Measurements from ENCODE around the gene CHRNA1. TPM values are rescaled to one million over a fixed set of nuclear protein-coding genes. Genes with fewer than 3 reads are reported as not detected.

The CHRNA1 gene
- total and polyA plus RNA-seq, 10 of the 15 experiments (the other 5 are each of a cell fraction or from before 2014, with no cell fraction given), result 0.05 to 0.14 TPM; not detected in 8

GRCh38 chr2:174726212-174726611, 38.1 kb downstream of the CHRNA1 start:
- Histone ChIP-seq H3K9me3 (replicated peaks; ENCODE audit: control insufficient read depth, insufficient read depth, low read length) (no peaks in the 10 kb centered on the region), H3K79me2 (ENCODE audit: control insufficient read depth, insufficient read depth, low read length) (no peaks in the 10 kb centered on the region), H3K36me3 (ENCODE audit: control insufficient read depth in 2 of 2, insufficient read depth in 2 of 2, low read length in 1 of 2) (no peaks in the 10 kb centered on the region), H3K27ac (ENCODE audit: control insufficient read depth, insufficient read depth) (no peak overlapping the region), H3K27me3 (replicated peaks in 1 of 2; ENCODE audit: control insufficient read depth in 2 of 2, insufficient read depth in 2 of 2, low read length in 1 of 2) (peaks cover 9 to 12% of the 10 kb centered on the region in 2 experiments), H3K4me3 (no peak overlapping the region), H4K20me1 (ENCODE audit: control insufficient read depth, insufficient read depth) (no peaks in the 10 kb centered on the region), H3K9ac (ENCODE audit: control insufficient read depth, insufficient read depth, low read length) (no peak overlapping the region), H2AFZ (ENCODE audit: control insufficient read depth, low read depth, low read length) (no peak overlapping the region), H3K4me1 (ENCODE audit: control insufficient read depth, insufficient read depth, low read length) (no peaks in the 10 kb centered on the region), H3K4me2 (ENCODE audit: control insufficient read depth, insufficient read depth) (no peak overlapping the region)
- 24% methylated on average over 4 of the region's 4 CpGs for WGBS (ENCODE audit: insufficient coverage, insufficient replicate concordance, low lambda C conversion rate, missing lambda C conversion rate)
- no TSS peak for BruUV-seq (replicated peaks)
- ChIA-PET CTCF (interaction anchor here (0.6 to 2.2 kb wide), 5 partner anchors 23 to 1122 kb away, joined by 3 to 6 read pairs (median 4); no protein-coding TSS in a partner anchor), POLR2A (no interaction called here), SMC1A (ENCODE audit: uncharacterized antibody, unreplicated experiment) (interaction anchor here (1.2 kb wide), 1 partner anchor 14 kb away, joined by 3 read pairs; no protein-coding TSS in a partner anchor), RAD21 (ENCODE audit: unreplicated experiment) (no interaction called here)
- no peak for ATAC-seq
- in situ Hi-C loops (cut with MboI) (no loop called here), intact Hi-C loops (cut with micrococcal nuclease; ENCODE audit: unreplicated experiment) (no loop called here)
- FAIRE-seq, result no peak
- no peak for DNase-seq (ENCODE audit: low read depth, low spot score)
- TF ChIP-seq ZNF687 (IDR thresholded peaks at IDR 0.05), result no peak
- TF ChIP-seq BCLAF1 (IDR thresholded peaks at IDR 0.05), result no peak
- TF ChIP-seq HSF1 (IDR thresholded peaks at IDR 0.05; ENCODE audit: low read depth, low read length), result no peak
- no peak for TF ChIP-seq NRF1 (conservative IDR thresholded peaks at IDR 0.05; ENCODE audit: low read depth, low read length)
- TF ChIP-seq HDGF (IDR thresholded peaks at IDR 0.05), result no peak
- TF ChIP-seq RB1 (IDR thresholded peaks at IDR 0.05; ENCODE audit: borderline replicate concordance), result no peak
- no peak for TF ChIP-seq EP300 (IDR thresholded peaks at IDR 0.05; ENCODE audit: borderline replicate concordance in 1 of 2, control insufficient read depth in 1 of 2, low read depth in 2 of 2, low read length in 2 of 2)
- no peak for TF ChIP-seq POLR2AphosphoS5 (IDR thresholded peaks at IDR 0.05; ENCODE audit: low read length)
- TF ChIP-seq SREBF2 (IDR thresholded peaks at IDR 0.05; ENCODE audit: low read length), result no peak
- no peak for TF ChIP-seq CEBPZ (IDR thresholded peaks at IDR 0.05; ENCODE audit: low read depth, low read length)
- TF ChIP-seq BMI1 (IDR thresholded peaks at IDR 0.05; ENCODE audit: borderline replicate concordance), result no peak
- no peak for TF ChIP-seq BRCA1 (IDR thresholded peaks at IDR 0.05; ENCODE audit: low read depth, low read length)
- TF ChIP-seq GATAD2B (conservative IDR thresholded peaks at IDR 0.05; ENCODE audit: low read depth), result no peak
